RWPE1 (cell line): ENCODE measurements around the gene ALKBH2.
A peak's percentile ranks its signal among the peaks of the same experiment; 100 is the strongest.
"Not testable (repeated sequence)": the region's sequence is repeated elsewhere in the genome, so short reads cannot be mapped to it uniquely, and the experiment has no call there.

Source experiments
- CTCF ChIA-PET: fragments of 350-600 bp; sonication (Branson Sonifier 250); formaldehyde crosslinking; extraction: SDS; loops from one replicate; lab custom pipeline; 2021; lab: Yijun Ruan, JAX
- POLR2A ChIA-PET: fragments of 400-600 bp; formaldehyde crosslinking; extraction: SDS; loops from one replicate; lab custom pipeline; 2020; ENCODE audit warnings: antibody characterized with exemption; ENCODE audit not compliant: low non-redundant PET; lab: Yijun Ruan, JAX
- DNase-seq: peaks from one replicate; pipeline ENCODE4 v3.0.0; 2012; ENCODE audit warnings: low spot score
- H3K27ac ChIP-seq: fragments of 450-650 bp; 2 replicates; pipeline ENCODE4 v1.5.1; 2017
- TF ChIP-seq, protein P1 (sequence below): fragments of 450-650 bp; conservative IDR thresholded peaks from 2 replicates; pipeline ENCODE4 v1.5.1; 2017; ENCODE audit warnings: low read depth, mild to moderate bottlenecking

ALKBH2 gene

DNA sequence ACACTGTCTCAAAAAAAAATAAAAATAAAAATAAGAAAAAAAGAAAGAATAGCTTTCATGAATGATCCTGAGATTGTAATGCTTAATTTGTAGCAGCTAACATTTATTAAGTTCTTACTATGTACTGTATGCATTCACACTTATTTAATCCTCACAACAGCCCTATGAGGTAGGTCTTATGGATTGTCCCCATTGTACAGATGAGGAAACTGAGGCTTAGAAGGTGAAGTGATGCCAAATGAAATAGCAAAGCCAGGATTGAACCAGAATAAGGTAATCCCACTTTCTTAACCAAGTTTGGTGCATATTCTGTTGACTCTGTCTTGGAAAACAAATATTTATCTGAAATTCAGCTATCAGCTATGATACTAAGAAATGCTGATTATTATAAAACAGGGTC is 38.8 kb downstream of the ALKBH2 start:
- H3K27ac ChIP-seq, result no peak overlapping the region
- CTCF ChIA-PET, result no interaction called here
- TF ChIP-seq, protein P1, sequence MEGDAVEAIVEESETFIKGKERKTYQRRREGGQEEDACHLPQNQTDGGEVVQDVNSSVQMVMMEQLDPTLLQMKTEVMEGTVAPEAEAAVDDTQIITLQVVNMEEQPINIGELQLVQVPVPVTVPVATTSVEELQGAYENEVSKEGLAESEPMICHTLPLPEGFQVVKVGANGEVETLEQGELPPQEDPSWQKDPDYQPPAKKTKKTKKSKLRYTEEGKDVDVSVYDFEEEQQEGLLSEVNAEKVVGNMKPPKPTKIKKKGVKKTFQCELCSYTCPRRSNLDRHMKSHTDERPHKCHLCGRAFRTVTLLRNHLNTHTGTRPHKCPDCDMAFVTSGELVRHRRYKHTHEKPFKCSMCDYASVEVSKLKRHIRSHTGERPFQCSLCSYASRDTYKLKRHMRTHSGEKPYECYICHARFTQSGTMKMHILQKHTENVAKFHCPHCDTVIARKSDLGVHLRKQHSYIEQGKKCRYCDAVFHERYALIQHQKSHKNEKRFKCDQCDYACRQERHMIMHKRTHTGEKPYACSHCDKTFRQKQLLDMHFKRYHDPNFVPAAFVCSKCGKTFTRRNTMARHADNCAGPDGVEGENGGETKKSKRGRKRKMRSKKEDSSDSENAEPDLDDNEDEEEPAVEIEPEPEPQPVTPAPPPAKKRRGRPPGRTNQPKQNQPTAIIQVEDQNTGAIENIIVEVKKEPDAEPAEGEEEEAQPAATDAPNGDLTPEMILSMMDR, result no peak
- POLR2A ChIA-PET, result no interaction called here
- no peak for DNase-seq

DNA sequence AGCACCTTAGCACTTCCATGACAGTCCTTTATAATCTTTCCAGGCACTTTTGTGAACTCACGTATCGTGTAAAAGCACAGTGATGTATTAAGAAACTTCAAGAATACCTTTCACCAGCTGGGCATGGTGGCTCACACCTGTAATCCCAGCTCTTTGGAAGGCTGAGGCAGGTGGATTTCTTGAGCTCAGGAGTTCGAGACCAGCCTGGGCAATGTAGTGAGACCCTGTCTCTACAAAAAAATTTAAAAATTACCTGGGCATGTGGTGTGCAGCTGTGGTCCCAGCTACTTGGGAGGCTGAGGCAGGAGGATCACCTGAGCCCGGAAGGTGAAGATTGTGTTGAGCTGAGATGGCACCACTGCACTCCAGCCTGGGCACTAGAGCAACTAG is 39.2 kb downstream of the ALKBH2 start:
- DNase-seq, POLR2A ChIA-PET, CTCF ChIA-PET, H3K27ac ChIP-seq: not testable (repeated sequence)

DNA sequence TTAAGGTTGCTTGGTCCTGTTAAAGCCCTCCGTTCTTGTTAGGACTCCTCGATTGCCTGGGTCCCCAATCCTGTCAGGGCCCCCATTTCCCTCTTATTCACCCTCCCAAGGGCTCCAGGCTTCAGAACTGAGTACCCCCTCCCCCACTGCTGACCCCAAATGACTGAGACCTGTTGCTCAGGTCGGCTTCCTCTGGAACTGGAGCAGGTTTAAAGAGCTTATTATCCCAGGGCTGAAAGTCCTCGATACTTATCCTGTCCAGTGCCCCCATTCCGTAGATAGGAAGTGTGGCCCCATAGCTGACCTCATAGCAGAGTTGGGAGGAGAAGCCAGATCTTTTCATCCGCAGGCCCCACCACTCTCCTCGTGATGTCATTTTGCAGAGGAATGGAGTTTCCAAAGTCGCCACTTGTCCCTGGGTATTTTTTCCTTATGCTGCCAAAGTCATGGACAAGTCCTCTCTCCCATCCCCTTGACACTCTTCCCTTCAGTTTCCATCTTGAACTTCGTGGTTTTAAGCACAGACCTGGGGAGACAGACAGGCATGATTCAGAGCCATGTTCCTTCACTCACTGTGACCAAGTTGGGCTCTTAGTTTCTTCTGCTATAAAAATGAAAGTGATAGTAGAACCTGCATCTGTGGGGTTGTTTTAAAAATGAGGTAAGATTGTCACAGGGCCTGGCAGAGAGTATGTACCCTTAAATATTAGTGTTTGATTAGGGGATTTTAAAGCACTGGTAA is 39.7 kb downstream of the ALKBH2 start:
- peak overlapping the region; percentile 77 for H3K27ac ChIP-seq
- TF ChIP-seq, protein P1, result no peak
- CTCF ChIA-PET, result interaction anchor here (0.7 to 0.9 kb wide), 2 partner anchors 261 to 375 kb away, joined by 3 to 4 read pairs; no protein-coding TSS in a partner anchor
- DNase-seq, result peak; percentile 2
- POLR2A ChIA-PET, result no interaction called here

DNA sequence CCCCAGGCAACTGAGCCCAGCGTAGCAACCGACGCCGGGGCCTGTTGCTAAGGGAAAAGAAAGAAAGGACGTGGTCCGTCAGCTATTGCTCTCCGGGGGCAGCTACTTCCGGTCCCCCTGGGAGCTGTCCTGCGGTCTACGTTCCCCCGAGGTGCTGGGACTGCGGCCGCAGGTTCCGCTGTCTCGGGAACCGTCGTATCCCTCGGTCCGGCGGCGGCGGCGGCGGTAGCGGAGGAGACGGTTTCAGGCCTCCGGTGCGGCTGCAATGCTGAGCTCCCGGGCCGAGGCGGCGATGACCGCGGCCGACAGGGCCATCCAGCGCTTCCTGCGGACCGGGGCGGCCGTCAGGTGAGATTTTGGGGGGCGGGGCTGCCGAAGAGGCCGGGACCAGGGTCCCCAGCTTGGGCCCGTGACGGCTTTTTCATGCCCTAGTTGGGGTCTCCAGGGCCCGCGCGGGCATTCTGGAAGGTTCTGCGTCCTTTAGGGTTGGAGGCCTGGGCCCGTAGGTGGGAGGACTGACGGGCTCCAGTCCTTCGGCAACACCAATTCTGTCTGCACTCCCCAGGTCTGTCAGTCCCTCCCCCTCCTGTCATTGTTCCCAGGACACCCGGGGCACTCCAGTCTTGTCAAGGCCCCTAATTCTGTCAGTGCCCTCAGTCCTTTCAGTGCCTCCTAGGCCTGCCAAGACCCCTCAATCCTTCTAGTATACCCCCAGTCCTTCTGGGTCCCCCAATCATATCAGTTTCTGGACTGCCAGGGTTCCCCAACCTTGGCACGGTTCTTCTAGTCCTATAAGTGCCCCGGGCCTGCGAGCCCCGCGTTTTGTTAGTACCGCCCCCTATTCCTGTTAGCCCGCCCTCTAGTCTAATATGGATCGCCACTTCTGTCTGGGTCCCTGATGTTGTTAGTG is 40.6 kb downstream of the ALKBH2 start, which contains the start of gene USP30:
Gene USP30 (plus strand): TSS at position 163 of the 910 bp plus-strand sequence. CDS start 103 bp downstream, at position 266.
- CTCF ChIA-PET, result interaction anchor here (0.5 to 0.9 kb wide), 3 partner anchors 24 to 376 kb away, joined by 3 to 4 read pairs (median 3); no protein-coding TSS in a partner anchor
- H3K27ac ChIP-seq, result peak within 1 kb of the TSS; percentile 77
- peak; percentile 94 for DNase-seq
- TF ChIP-seq, protein P1, result no peak
- POLR2A ChIA-PET, result no interaction called here

DNA sequence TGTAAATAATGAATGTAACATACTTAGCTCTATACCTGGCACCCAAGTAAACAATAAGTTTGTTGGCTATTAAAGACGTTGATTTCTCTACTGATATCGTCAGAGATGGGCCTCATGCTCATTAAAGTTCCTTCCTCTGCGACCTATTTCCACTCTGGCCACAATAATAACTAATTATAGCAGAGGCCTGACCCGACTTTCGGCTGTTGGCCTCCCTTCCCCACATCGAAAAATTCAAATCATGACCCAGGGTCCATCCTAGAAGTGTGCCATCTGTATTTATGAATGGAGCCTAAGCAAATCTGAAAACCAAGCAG is 41.2 kb downstream of the ALKBH2 start:
- no peak for DNase-seq
- POLR2A ChIA-PET, result no interaction called here
- CTCF ChIA-PET, result interaction anchor here (0.5 kb wide), 1 partner anchor 23 kb away, joined by 3 read pairs; no protein-coding TSS in a partner anchor
- TF ChIP-seq, protein P1, result no peak
- peak overlapping the region; percentile 77 for H3K27ac ChIP-seq

DNA sequence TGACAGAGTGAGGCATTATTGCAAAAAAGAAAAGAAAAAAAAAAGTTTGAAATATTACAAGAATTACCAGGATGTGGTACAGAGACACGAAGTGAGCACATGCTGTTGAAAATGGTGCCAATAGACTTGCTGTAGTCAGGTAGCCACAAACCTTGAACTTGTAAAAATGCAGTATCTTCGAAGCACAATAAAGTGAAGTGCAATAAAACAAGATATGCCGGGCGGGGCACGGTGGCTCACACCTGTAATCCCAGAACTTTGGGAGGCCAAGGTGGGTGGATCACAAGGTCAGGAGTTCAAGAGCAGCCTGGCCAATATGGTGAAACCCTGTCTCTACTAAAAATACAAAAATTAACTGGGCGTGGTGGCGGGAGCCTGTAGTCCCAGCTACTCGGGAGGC is 43.5 kb downstream of the ALKBH2 start:
- CTCF ChIA-PET, H3K27ac ChIP-seq, POLR2A ChIA-PET, DNase-seq: not testable (repeated sequence)

DNA sequence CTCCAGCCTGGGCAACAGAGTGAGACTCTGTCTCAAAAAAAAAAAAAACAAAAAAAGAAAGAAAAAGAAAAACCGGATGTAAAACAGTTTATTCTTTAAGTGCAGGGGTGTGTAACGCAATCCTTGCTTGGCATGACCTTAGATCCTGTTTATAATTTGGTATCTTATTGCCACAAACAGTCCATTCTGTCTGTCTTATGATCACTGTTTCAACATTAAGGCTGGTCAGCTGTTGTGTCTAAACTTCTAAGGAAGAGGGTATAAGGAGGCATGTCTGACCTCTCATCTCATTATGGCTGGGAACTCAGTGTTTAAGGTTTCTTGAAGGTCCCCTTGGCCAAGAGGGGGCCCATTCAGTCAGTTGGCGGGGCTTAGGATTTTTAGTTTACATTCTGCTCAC is 44.6 kb downstream of the ALKBH2 start:
- CTCF ChIA-PET, result interaction anchor here (0.6 kb wide), 1 partner anchor 99 kb away, joined by 3 read pairs; no protein-coding TSS in a partner anchor
- POLR2A ChIA-PET, H3K27ac ChIP-seq, DNase-seq: not testable (repeated sequence)
